Trophoblast cell (in vitro differentiated cells and primary cell): ENCODE measurements around the gene TBXAS1.

ENCODE experiments used
- DNase-seq, 2 donors: peaks; one replicate each; pipeline ENCODE4 v3.0.0-alpha.2; 2016
- H2AFZ ChIP-seq: 2 replicates; pipeline ENCODE4 v1.6.1; 2013; ENCODE audit warnings: low read length, moderate library complexity, mild to moderate bottlenecking; ENCODE audit not compliant: insufficient read depth, poor library complexity
- H2AK5ac ChIP-seq: 2 replicates; pipeline ENCODE4 v1.6.1; 2013; ENCODE audit warnings: mild to moderate bottlenecking, low read length
- H2BK120ac ChIP-seq: 2 replicates; pipeline ENCODE4 v1.6.1; 2013; ENCODE audit warnings: low read length, mild to moderate bottlenecking, moderate library complexity; ENCODE audit not compliant: insufficient read depth, poor library complexity
- H2BK12ac ChIP-seq: 2 replicates; pipeline ENCODE4 v1.6.1; 2013; ENCODE audit warnings: mild to moderate bottlenecking, low read length, moderate library complexity
- H2BK5ac ChIP-seq: 2 replicates; pipeline ENCODE4 v1.6.1; 2013; ENCODE audit warnings: low read length, low read depth, moderate library complexity, mild to moderate bottlenecking; ENCODE audit not compliant: poor library complexity
- H3K14ac ChIP-seq: 2 replicates; pipeline ENCODE4 v1.6.1; 2013; ENCODE audit warnings: mild to moderate bottlenecking, low read length
- H3K18ac ChIP-seq: 2 replicates; pipeline ENCODE4 v1.6.1; 2013; ENCODE audit warnings: mild to moderate bottlenecking, low read length
- H3K23ac ChIP-seq: 2 replicates; pipeline ENCODE4 v1.6.1; 2013; ENCODE audit warnings: low read length
- H3K27ac ChIP-seq: 2 replicates; pipeline ENCODE4 v1.5.1; 2013; ENCODE audit warnings: low read depth, mild to moderate bottlenecking, inconsistent platforms, low read length, moderate library complexity
- H3K27me3 ChIP-seq: 2 replicates; pipeline ENCODE4 v1.6.1; 2013; ENCODE audit warnings: inconsistent platforms, mild to moderate bottlenecking, low read length, moderate library complexity; ENCODE audit not compliant: insufficient read depth
- H3K36me3 ChIP-seq, 2 experiments: 1 replicate in 1 of 2; 2 replicates in 1 of 2; pipeline ENCODE4 v1.6.1; 2013; ENCODE audit warnings: low read length in 2 of 2, mild to moderate bottlenecking in 2 of 2, moderate library complexity in 1 of 2; ENCODE audit not compliant: insufficient read depth in 2 of 2, control insufficient read depth in 1 of 2
- H3K4ac ChIP-seq: 2 replicates; pipeline ENCODE4 v1.6.1; 2013; ENCODE audit warnings: low read depth, mild to moderate bottlenecking, low read length, moderate library complexity
- H3K4me1 ChIP-seq, 2 experiments: 1 replicate in 1 of 2; 2 replicates in 1 of 2; pipeline ENCODE4 v1.6.1; 2013; ENCODE audit warnings: low read length in 2 of 2, mild to moderate bottlenecking in 2 of 2, moderate library complexity in 1 of 2; ENCODE audit not compliant: insufficient read depth in 2 of 2, control insufficient read depth in 1 of 2
- H3K4me2 ChIP-seq: 2 replicates; pipeline ENCODE4 v1.6.1; 2013; ENCODE audit warnings: inconsistent platforms, mild to moderate bottlenecking, low read length, moderate library complexity
- H3K4me3 ChIP-seq: 2 replicates; pipeline ENCODE4 v1.5.1; 2013; ENCODE audit warnings: mild to moderate bottlenecking, low read depth, low read length, inconsistent platforms
- H3K79me1 ChIP-seq: one replicate; pipeline ENCODE4 v1.6.1; 2013; ENCODE audit warnings: low read length
- H3K79me2 ChIP-seq: 2 replicates; pipeline ENCODE4 v1.6.1; 2013; ENCODE audit warnings: low read length, mild to moderate bottlenecking; ENCODE audit not compliant: control insufficient read depth, insufficient read depth, poor library complexity
- H3K9ac ChIP-seq: 2 replicates; pipeline ENCODE4 v1.6.1; 2013; ENCODE audit warnings: mild to moderate bottlenecking, low read length
- H3K9me3 ChIP-seq: 2 replicates; pipeline ENCODE4 v1.6.1; 2013; ENCODE audit warnings: low read depth, mild to moderate bottlenecking, control low read depth, inconsistent platforms, low read length; ENCODE audit not compliant: insufficient read depth
- H4K12ac ChIP-seq: 2 replicates; pipeline ENCODE4 v1.6.1; 2013; ENCODE audit warnings: low read depth, mild to moderate bottlenecking, low read length, moderate library complexity
- H4K8ac ChIP-seq: 2 replicates; pipeline ENCODE4 v1.6.1; 2013; ENCODE audit warnings: low read depth, mild to moderate bottlenecking, low read length, moderate library complexity
- H4K91ac ChIP-seq: one replicate; pipeline ENCODE4 v1.6.1; 2013; ENCODE audit warnings: low read depth, mild to moderate bottlenecking, low read length, moderate library complexity
- WGBS: extraction: QIAGEN DNeasy Blood & Tissue Kit; methylation state at CpG from one replicate; pipeline ENCODE4 v1.1.7; 2013; ENCODE audit warnings: missing lambda C conversion rate; ENCODE audit not compliant: insufficient read length, insufficient coverage; ENCODE audit errors: extremely low coverage; 5-methylcytosine and 5-hydroxymethylcytosine counted together

Gene TBXAS1

DNA sequence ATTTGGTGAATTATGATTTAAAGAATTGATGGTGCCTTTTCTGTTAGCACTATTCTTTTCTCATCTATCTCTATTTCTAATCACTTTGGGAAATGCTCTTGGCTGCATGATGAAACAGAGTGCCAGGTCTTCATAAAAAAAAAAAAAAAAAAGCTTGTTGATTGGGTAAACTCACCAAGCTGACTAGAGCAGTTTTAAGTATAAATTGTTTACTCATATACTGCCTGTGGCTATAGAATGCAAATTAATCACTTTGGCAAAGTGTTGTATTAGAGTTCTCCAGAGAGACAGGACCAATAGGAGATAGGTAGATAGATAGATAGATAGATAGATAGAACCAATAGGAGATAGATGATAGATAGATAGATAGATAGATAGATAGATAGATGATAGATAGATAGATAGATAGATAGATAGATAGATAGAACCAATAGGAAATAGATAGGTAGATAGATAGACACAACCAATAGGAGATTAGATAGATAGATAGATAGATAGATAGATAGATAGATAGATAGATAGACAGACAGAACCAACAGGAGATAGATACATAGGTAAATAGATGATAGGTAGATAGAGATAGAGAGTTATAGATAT is 20.1 kb upstream of the TBXAS1 start:
- no peak overlapping the region for H4K8ac ChIP-seq
- H2AK5ac ChIP-seq = no peak overlapping the region
- H2BK120ac ChIP-seq = no peak overlapping the region
- no peak overlapping the region for H3K4me2 ChIP-seq
- no peaks in the 10 kb centered on the region for H3K4me1 ChIP-seq
- no peak overlapping the region for H3K23ac ChIP-seq
- no peak overlapping the region for H2BK5ac ChIP-seq
- H3K27me3 ChIP-seq = no peaks in the 10 kb centered on the region
- no peak overlapping the region for H3K4ac ChIP-seq
- no peaks in the 10 kb centered on the region for H3K79me1 ChIP-seq
- H3K79me2 ChIP-seq = no peaks in the 10 kb centered on the region
- no peak overlapping the region for H4K12ac ChIP-seq
- no peak for DNase-seq
- no peak overlapping the region for H3K9ac ChIP-seq
- no peak overlapping the region for H3K14ac ChIP-seq
- H3K27ac ChIP-seq = no peak overlapping the region
- H2AFZ ChIP-seq = no peak overlapping the region
- H3K9me3 ChIP-seq = peaks cover under 1% of the 10 kb centered on the region
- H3K18ac ChIP-seq = no peak overlapping the region
- no peak overlapping the region for H4K91ac ChIP-seq
- no peak overlapping the region for H2BK12ac ChIP-seq
- H3K36me3 ChIP-seq = no peaks in the 10 kb centered on the region
- no peak overlapping the region for H3K4me3 ChIP-seq

DNA sequence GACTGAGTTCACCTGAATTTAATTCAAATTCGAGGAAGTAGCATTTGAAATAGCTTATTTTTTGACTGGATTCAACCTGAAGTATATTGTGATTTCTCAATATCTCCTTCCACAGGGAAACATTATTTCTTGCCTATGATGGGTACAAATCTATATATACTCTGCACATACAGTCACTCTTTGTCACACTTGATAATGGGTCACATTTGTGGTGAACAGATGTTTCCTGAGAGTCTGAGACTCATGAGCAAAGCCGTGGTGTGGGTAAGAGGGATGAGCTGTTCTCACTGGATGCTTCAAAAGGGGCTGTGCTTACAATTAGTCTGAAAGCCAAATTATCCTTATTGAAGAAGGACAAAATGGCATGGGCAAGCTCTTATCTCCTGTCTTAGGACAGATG is 18.0 kb upstream of the TBXAS1 start:
- Histone ChIP-seq H3K18ac (no peak overlapping the region), H3K23ac (no peak overlapping the region), H3K4me1 (no peaks in the 10 kb centered on the region), H3K4me2 (no peak overlapping the region), H2AK5ac (no peak overlapping the region), H2BK120ac (no peak overlapping the region), H3K4ac (no peak overlapping the region), H3K27ac (no peak overlapping the region), H2BK12ac (no peak overlapping the region), H4K91ac (no peak overlapping the region), H3K36me3 (no peaks in the 10 kb centered on the region), H3K27me3 (no peaks in the 10 kb centered on the region), H4K12ac (no peak overlapping the region), H3K79me2 (no peaks in the 10 kb centered on the region), H2BK5ac (no peak overlapping the region), H3K14ac (no peak overlapping the region), H3K9me3 (no peaks in the 10 kb centered on the region), H4K8ac (no peak overlapping the region), H3K79me1 (no peaks in the 10 kb centered on the region), H3K4me3 (no peak overlapping the region), H3K9ac (no peak overlapping the region), H2AFZ (no peak overlapping the region)
- no CpG with 5 or more reads among the region's 2 CpGs for WGBS
- no peak for DNase-seq

DNA sequence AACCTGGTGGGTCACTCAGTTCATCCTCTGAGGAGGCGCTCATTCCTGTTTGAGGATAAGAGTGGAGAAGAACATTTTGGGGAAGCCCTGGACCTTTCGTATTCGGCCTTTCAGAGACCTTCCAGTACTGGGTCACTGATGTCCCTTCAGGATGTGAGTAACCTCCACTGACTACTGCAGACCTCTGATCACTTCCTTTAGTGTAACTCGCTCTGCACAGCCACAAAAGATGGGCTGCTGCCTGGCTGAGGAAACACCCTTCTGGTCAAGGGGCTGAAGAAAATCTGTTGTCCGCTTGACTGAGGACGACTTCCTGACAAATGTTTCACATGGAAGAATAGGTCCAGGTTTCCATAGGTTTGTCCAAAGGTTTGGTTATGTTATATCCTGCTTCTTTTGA is 15.9 kb upstream of the TBXAS1 start:
- no peak overlapping the region for H3K23ac ChIP-seq
- H4K91ac ChIP-seq = no peak overlapping the region
- H3K14ac ChIP-seq = no peak overlapping the region
- H3K18ac ChIP-seq = no peak overlapping the region
- no peaks in the 10 kb centered on the region for H3K36me3 ChIP-seq
- no peak overlapping the region for H3K27ac ChIP-seq
- no peak overlapping the region for H4K12ac ChIP-seq
- H3K4ac ChIP-seq = no peak overlapping the region
- no peak overlapping the region for H3K9ac ChIP-seq
- no peaks in the 10 kb centered on the region for H3K27me3 ChIP-seq
- DNase-seq = no peak
- no peaks in the 10 kb centered on the region for H3K4me1 ChIP-seq
- H3K4me2 ChIP-seq = no peak overlapping the region
- H3K79me1 ChIP-seq = no peaks in the 10 kb centered on the region
- no CpG with 5 or more reads among the region's 6 CpGs for WGBS
- H2AFZ ChIP-seq = no peak overlapping the region
- no peak overlapping the region for H2BK5ac ChIP-seq
- no peak overlapping the region for H2BK120ac ChIP-seq
- H4K8ac ChIP-seq = no peak overlapping the region
- H3K4me3 ChIP-seq = no peak overlapping the region
- no peaks in the 10 kb centered on the region for H3K79me2 ChIP-seq
- peaks cover 3% of the 10 kb centered on the region for H3K9me3 ChIP-seq
- no peak overlapping the region for H2BK12ac ChIP-seq
- H2AK5ac ChIP-seq = no peak overlapping the region

DNA sequence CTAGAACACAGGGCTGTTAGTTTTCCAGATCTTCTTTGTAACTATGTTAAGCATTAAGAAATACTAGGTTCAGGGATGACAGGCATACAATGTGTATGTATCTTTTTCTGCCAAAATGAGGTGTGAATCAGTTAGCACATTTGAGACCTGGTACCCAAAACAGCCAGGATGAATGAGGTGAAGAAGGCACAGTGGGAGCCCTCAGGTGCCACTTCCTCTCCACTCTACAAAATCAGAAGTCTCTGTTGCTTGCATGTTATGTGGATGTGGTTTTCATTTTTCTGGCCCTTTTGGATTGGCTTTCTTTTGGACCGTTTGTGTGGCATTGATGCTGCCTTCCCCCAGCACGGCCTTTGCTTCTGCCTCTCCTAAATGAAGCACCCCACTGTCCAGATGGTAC is 15.4 kb upstream of the TBXAS1 start:
- no CpG with 5 or more reads among the region's 2 CpGs for WGBS
- Histone ChIP-seq H4K8ac (no peak overlapping the region), H3K79me2 (no peaks in the 10 kb centered on the region), H2AFZ (no peak overlapping the region), H3K4me1 (no peaks in the 10 kb centered on the region), H2BK5ac (no peak overlapping the region), H3K9me3 (peaks cover 3% of the 10 kb centered on the region), H2AK5ac (no peak overlapping the region), H3K79me1 (no peaks in the 10 kb centered on the region), H4K91ac (no peak overlapping the region), H3K36me3 (no peaks in the 10 kb centered on the region), H3K27ac (no peak overlapping the region), H3K4me2 (no peak overlapping the region), H2BK120ac (no peak overlapping the region), H3K9ac (no peak overlapping the region), H3K4me3 (no peak overlapping the region), H3K27me3 (no peaks in the 10 kb centered on the region), H3K23ac (no peak overlapping the region), H2BK12ac (no peak overlapping the region), H4K12ac (no peak overlapping the region), H3K4ac (no peak overlapping the region), H3K18ac (no peak overlapping the region), H3K14ac (no peak overlapping the region)
- no peak for DNase-seq
